Spleen (tissue), 11 donors: ENCODE data around the gene ING2. TPM values are rescaled to one million over a fixed set of nuclear protein-coding genes. Genes with fewer than 3 reads are reported as not detected.
A peak's percentile ranks its signal among the peaks of the same experiment; 100 is the strongest.

Experiments
- DNase-seq: peaks from one replicate; pipeline ENCODE4 v3.0.0-alpha.2; 2020
- H3K27ac ChIP-seq, 8 donors: fragments of 200-600 bp; sonication (generic) in 7 of 8; 1 replicate in 4 of 8; 2 replicates in 4 of 8; pipeline versions ENCODE4 v1.5.0 to v1.8.0; 2016 to 2021; ENCODE audit warnings: inconsistent platforms in 4 of 8, mild to moderate bottlenecking in 4 of 8, moderate library complexity in 1 of 8
- H3K27me3 ChIP-seq, 7 donors: fragments of 200-600 bp; sonication (generic) in 6 of 7; replicated peaks in 1 of 7; 1 replicate in 4 of 7; 2 replicates in 3 of 7; pipeline versions ENCODE4 v1.5.0 to v1.8.0; 2016 to 2021; ENCODE audit warnings: inconsistent platforms in 3 of 7, mild to moderate bottlenecking in 1 of 7
- H3K36me3 ChIP-seq, 6 donors: fragments of 200-600 bp; sonication (generic) in 5 of 6; 1 replicate in 4 of 6; 2 replicates in 2 of 6; pipeline versions ENCODE4 v1.5.0 to v1.8.0; 2016 to 2021; ENCODE audit warnings: inconsistent platforms in 2 of 6
- H3K4me1 ChIP-seq, 6 donors: fragments of 200-600 bp; sonication (generic) in 5 of 6; 1 replicate in 3 of 6; 2 replicates in 3 of 6; pipeline versions ENCODE4 v1.5.0 to v1.8.0; 2016 to 2021; ENCODE audit warnings: inconsistent platforms in 3 of 6
- H3K4me3 ChIP-seq, 8 donors: fragments of 200-600 bp; sonication (generic) in 7 of 8; 1 replicate in 4 of 8; 2 replicates in 4 of 8; pipeline versions ENCODE4 v1.5.0 to v1.8.0; 2016 to 2021; ENCODE audit warnings: inconsistent platforms in 4 of 8, mild to moderate bottlenecking in 4 of 8, moderate library complexity in 2 of 8
- H3K9me3 ChIP-seq, 8 donors: fragments of 200-600 bp; sonication (generic) in 7 of 8; 1 replicate in 4 of 8; 2 replicates in 4 of 8; pipeline versions ENCODE4 v1.5.0 to v1.8.0; 2016 to 2021; ENCODE audit warnings: inconsistent platforms in 4 of 8
- CTCF ChIP-seq, 11 experiments: fragments of 200-600 bp in 7 of 11; fragments of 450-650 bp in 4 of 11; sonication (generic) in 4 of 11; IDR thresholded peaks in 8 of 11; conservative IDR thresholded peaks in 3 of 11; 1 replicate in 7 of 11; 2 replicates in 4 of 11; pipeline versions ENCODE4 v1.4.0 to v1.8.0; 2016 to 2021; ENCODE audit warnings: antibody characterized with exemption in 11 of 11, inconsistent platforms in 4 of 11, mild to moderate bottlenecking in 1 of 11
- POLR2A ChIP-seq, 3 donors: fragments of 450-650 bp; IDR thresholded peaks; one replicate each; pipeline ENCODE4 v1.5.1; 2017; ENCODE audit warnings: antibody characterized with exemption in 3 of 3, mild to moderate bottlenecking in 1 of 3
- POLR2AphosphoS5 ChIP-seq, 3 donors: sonication (generic); formaldehyde crosslinking; IDR thresholded peaks; one replicate each; pipeline ENCODE4 v1.5.1; 2017; ENCODE audit warnings: antibody characterized with exemption in 3 of 3
- WGBS, 5 donors: extraction: QIAGEN DNeasy Blood & Tissue Kit in 3 of 5; methylation state at CpG; one replicate each; pipeline versions ENCODE4 v1.1.5 to v1.1.7; 2013 to 2018; 5-methylcytosine and 5-hydroxymethylcytosine counted together
- intact Hi-C: fragments of 100-400 bp; cut with DNase I; formaldehyde crosslinking; loops from one replicate; pipeline ENCODE4 v1.15.0; 2023; ENCODE audit warnings: low total_unique reads
- polyA plus RNA-seq, 3 donors: library from polyadenylated mRNA; stranded (reverse); fragments of 200-250 nt; gene quantifications; one replicate each; pipeline ENCODE4 v1.2.1, GENCODE V29; 2013
- total RNA-seq, 7 donors: library from RNA; depleted of rRNA in 3 of 7; stranded (reverse); fragments of >200 nt in 3 of 7; fragmentation: NEBNext Ultra II Directional in 4 of 7; extraction: Animal tissue kit (Norgen Biotek cat#: 25700) in 4 of 7; gene quantifications; one replicate each; pipeline versions ENCODE4 v1.1.0 to v1.2.1, GENCODE V29; 2016 to 2021
- donor health status: healthy with polysubstance abuse.
- donor health status: DM: no; HTN: no; CAD: no; lungs with moderate emphysema.
- donor health status: DM: no; HTN: no; CAD: no.
- donor health status: Bipolar disorder and iron deficiency.
- donor health status: healthy.
- donor health status: DM: no; HTN: no; CAD: no.
- donor health status: DM: yes; HTN: yes; CAD: no.

ING2 gene
- total and polyA plus RNA-seq, 10 donors = 4.2 to 21.7 (median 10.0) TPM

- 91 to 98% (median 96%) methylated on average over 3 of the region's 3 CpGs for WGBS, 5 donors
- Histone ChIP-seq H3K36me3 (no peaks in the 10 kb centered on the region), H3K27me3 (no peaks in the 10 kb centered on the region), H3K4me3 (no peak overlapping the region), H3K9me3 (peaks cover 0 to 5% (median 0%) of the 10 kb centered on the region in 8 donors), H3K4me1 (peaks cover 0 to 8% (median 0%) of the 10 kb centered on the region in 6 donors), H3K27ac (no peak overlapping the region)
- DNase-seq = no peak
- intact Hi-C loops = no loop called here
- no peak for TF ChIP-seq POLR2AphosphoS5 (IDR thresholded peaks at IDR 0.05)
- no peak for TF ChIP-seq POLR2A (IDR thresholded peaks at IDR 0.05)
- no peak for TF ChIP-seq CTCF (IDR thresholded peaks at IDR 0.05 in 8 of 11, conservative IDR thresholded peaks at IDR 0.05 in 3 of 11)
These were observed 37.6 kb upstream of the ING2 start for GRCh38 chr4:183467246-183467645.

- Histone ChIP-seq H3K4me3 (no peak overlapping the region), H3K27ac (no peak overlapping the region), H3K27me3 (no peaks in the 10 kb centered on the region), H3K36me3 (no peaks in the 10 kb centered on the region), H3K9me3 (peaks cover 0 to 5% (median 0%) of the 10 kb centered on the region in 8 donors), H3K4me1 (peaks cover 0 to 12% (median 0%) of the 10 kb centered on the region in 6 donors)
- DNase-seq = no peak
- 54 to 75% (median 73%) methylated on average over 7 of the region's 7 CpGs for WGBS, 5 donors
- TF ChIP-seq POLR2AphosphoS5 (IDR thresholded peaks at IDR 0.05) = no peak
- no peak for TF ChIP-seq CTCF (IDR thresholded peaks at IDR 0.05 in 8 of 11, conservative IDR thresholded peaks at IDR 0.05 in 3 of 11)
- TF ChIP-seq POLR2A (IDR thresholded peaks at IDR 0.05) = no peak
- intact Hi-C loops = no loop called here
These were observed 36.4 kb upstream of the ING2 start for GRCh38 chr4:183468210-183469095.

- no peak overlapping the region for H3K4me3 ChIP-seq
- no peaks in the 10 kb centered on the region for H3K36me3 ChIP-seq
- peak overlapping the region in 4 of 8 donors; percentile 5 to 31 (median 22) for H3K27ac ChIP-seq
- peaks cover 0 to 12% (median 0%) of the 10 kb centered on the region in 6 donors for H3K4me1 ChIP-seq
- 61 to 93% (median 81%) methylated on average over 1 of the region's 1 CpG for WGBS, 5 donors
- H3K9me3 ChIP-seq = peaks cover 0 to 1% (median 0%) of the 10 kb centered on the region in 8 donors
- no peak for TF ChIP-seq POLR2AphosphoS5 (IDR thresholded peaks at IDR 0.05)
- no peak for TF ChIP-seq CTCF (IDR thresholded peaks at IDR 0.05 in 8 of 11, conservative IDR thresholded peaks at IDR 0.05 in 3 of 11)
- no peak for TF ChIP-seq POLR2A (IDR thresholded peaks at IDR 0.05)
- intact Hi-C loops = no loop called here
- DNase-seq = no peak
- no peaks in the 10 kb centered on the region for H3K27me3 ChIP-seq
These were observed 35.6 kb upstream of the ING2 start for GRCh38 chr4:183469285-183469684.

- 72 to 92% (median 79%) methylated on average over 2 of the region's 2 CpGs for WGBS, 5 donors
- Histone ChIP-seq H3K4me1 (peaks cover 0 to 12% (median 0%) of the 10 kb centered on the region in 6 donors), H3K27me3 (no peaks in the 10 kb centered on the region), H3K36me3 (no peaks in the 10 kb centered on the region), H3K9me3 (no peaks in the 10 kb centered on the region), H3K4me3 (no peak overlapping the region), H3K27ac (peak overlapping the region in 3 of 8 donors; percentile 5 to 31 (median 16))
- intact Hi-C loops = loop anchor here (10.0 kb wide), 1 partner anchor 135 kb away; no protein-coding TSS in a partner anchor
- TF ChIP-seq POLR2A (IDR thresholded peaks at IDR 0.05) = no peak
- TF ChIP-seq POLR2AphosphoS5 (IDR thresholded peaks at IDR 0.05) = no peak
- TF ChIP-seq CTCF (IDR thresholded peaks at IDR 0.05 in 8 of 11, conservative IDR thresholded peaks at IDR 0.05 in 3 of 11) = no peak
- no peak for DNase-seq
These were observed 34.9 kb upstream of the ING2 start for GRCh38 chr4:183469936-183470335.
